ENCODE results near the gene ENTPD6. TPM values are rescaled to one million over a fixed set of nuclear protein-coding genes. Genes with fewer than 3 reads are reported as not detected.

ENTPD6 gene
- total RNA-seq, 2 donors from 2014 or later, result 77.1 to 93.6 TPM

DNA sequence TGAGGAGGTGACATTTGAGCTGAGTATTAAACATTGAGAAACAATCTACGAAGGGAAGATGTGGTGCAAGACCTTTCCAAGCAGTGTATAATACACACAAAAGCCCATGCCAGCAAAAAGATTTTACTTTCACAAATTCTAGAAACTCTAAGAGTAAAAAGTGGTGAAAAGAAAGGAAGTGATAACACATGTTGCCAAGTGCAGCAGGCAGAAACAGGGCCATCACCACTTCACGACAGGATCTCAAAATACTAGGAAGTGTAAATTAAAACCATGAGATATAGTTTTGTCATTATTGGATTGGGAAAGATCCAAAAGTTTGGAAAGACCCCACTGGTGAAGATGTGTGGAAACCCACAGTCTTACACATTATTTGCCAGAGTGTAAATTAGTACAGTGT is 1.7 kb upstream of the ENTPD6 start:
- H3K9me3 ChIP-seq (ENCODE audit: control insufficient read depth, low read length), result no peaks in the 10 kb centered on the region
- H3K27me3 ChIP-seq (ENCODE audit: control insufficient read depth, insufficient read depth, low read length, poor library complexity, severe bottlenecking), result peaks cover 6% of the 10 kb centered on the region
- peaks cover 3% of the 10 kb centered on the region for H3K4me1 ChIP-seq (ENCODE audit: control insufficient read depth, insufficient read depth, low read length)
- WGBS, 2 experiments (ENCODE audit: insufficient coverage in 1 of 2, insufficient read length in 1 of 2), result 100% methylated on average over 1 of the region's 2 CpGs
- TF ChIP-seq, protein P1, sequence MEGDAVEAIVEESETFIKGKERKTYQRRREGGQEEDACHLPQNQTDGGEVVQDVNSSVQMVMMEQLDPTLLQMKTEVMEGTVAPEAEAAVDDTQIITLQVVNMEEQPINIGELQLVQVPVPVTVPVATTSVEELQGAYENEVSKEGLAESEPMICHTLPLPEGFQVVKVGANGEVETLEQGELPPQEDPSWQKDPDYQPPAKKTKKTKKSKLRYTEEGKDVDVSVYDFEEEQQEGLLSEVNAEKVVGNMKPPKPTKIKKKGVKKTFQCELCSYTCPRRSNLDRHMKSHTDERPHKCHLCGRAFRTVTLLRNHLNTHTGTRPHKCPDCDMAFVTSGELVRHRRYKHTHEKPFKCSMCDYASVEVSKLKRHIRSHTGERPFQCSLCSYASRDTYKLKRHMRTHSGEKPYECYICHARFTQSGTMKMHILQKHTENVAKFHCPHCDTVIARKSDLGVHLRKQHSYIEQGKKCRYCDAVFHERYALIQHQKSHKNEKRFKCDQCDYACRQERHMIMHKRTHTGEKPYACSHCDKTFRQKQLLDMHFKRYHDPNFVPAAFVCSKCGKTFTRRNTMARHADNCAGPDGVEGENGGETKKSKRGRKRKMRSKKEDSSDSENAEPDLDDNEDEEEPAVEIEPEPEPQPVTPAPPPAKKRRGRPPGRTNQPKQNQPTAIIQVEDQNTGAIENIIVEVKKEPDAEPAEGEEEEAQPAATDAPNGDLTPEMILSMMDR (conservative IDR thresholded peaks at IDR 0.05), result no peak
- peaks cover 15% of the 10 kb centered on the region for H3K4me1 Mint-ChIP-seq
- H3K9ac ChIP-seq (ENCODE audit: extremely low read depth, low read length, poor library complexity, severe bottlenecking), result no peak overlapping the region
- no peak overlapping the region for H3K27ac ChIP-seq (ENCODE audit: low read depth, low read length)
- H3K9me3 Mint-ChIP-seq, result peaks cover 3% of the 10 kb centered on the region
- H3K4me3 Mint-ChIP-seq, result no peak overlapping the region
- H3K27me3 Mint-ChIP-seq (ENCODE audit: insufficient read depth), result peaks cover 11% of the 10 kb centered on the region
- peaks cover 8% of the 10 kb centered on the region for H3K36me3 ChIP-seq (ENCODE audit: control insufficient read depth, insufficient read depth, low read length)
- no peak overlapping the region for H3K27ac Mint-ChIP-seq
- H3K36me3 Mint-ChIP-seq (ENCODE audit: low read depth), result no peaks in the 10 kb centered on the region
- H3K4me3 ChIP-seq (ENCODE audit: low read length), result no peak overlapping the region
- no peak for DNase-seq

DNA sequence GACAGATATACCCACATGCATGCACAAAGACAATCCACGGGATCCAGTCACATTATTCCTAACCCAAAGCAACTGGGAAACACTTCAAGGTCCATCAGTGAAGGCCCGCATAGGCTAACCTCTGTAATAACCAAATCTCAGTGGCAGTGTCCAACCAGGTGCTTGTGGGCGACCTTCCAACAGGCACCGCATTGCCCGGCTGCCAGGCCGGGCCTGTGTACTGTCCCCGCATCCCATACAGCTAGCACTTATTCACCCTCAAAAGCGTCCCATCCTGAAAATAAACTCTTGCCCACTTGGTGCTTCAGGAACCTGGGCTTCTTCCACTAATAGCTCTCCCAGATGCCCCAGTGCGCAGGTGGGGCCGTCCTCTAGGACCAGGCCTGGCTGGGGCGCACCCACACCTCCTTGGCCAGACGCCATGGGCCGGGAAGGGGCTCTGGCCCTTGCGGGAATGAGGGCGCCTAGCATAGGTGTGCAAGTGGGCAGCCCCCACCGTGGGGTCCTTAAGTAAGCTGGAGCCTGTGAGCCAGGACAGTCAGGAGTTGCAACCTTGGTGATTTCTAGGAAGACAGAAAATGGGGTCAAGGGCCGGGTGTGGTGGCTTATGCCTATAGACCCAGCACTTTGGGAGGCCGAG is 1.1 kb upstream of the ENTPD6 start:
- no peak overlapping the region for H3K4me3 ChIP-seq (ENCODE audit: low read length)
- no peak overlapping the region for H3K27ac ChIP-seq (ENCODE audit: low read depth, low read length)
- Mint-ChIP-seq H3K27me3 (ENCODE audit: insufficient read depth) (peaks cover 11% of the 10 kb centered on the region), H3K36me3 (ENCODE audit: low read depth) (no peaks in the 10 kb centered on the region), H3K9me3 (peaks cover 3% of the 10 kb centered on the region), H3K27ac (no peak overlapping the region), H3K4me1 (peaks cover 20% of the 10 kb centered on the region), H3K4me3 (peak overlapping the region; percentile 71)
- H3K4me1 ChIP-seq (ENCODE audit: control insufficient read depth, insufficient read depth, low read length), result peaks cover 3% of the 10 kb centered on the region
- DNase-seq, result no peak
- 94 to 98% methylated on average over 6 to 18 of the region's 18 CpGs for WGBS, 2 experiments (ENCODE audit: insufficient coverage in 1 of 2, insufficient read length in 1 of 2)
- H3K36me3 ChIP-seq (ENCODE audit: control insufficient read depth, insufficient read depth, low read length), result peaks cover 8% of the 10 kb centered on the region
- no peak overlapping the region for H3K9ac ChIP-seq (ENCODE audit: extremely low read depth, low read length, poor library complexity, severe bottlenecking)
- H3K27me3 ChIP-seq (ENCODE audit: control insufficient read depth, insufficient read depth, low read length, poor library complexity, severe bottlenecking), result peaks cover 6% of the 10 kb centered on the region
- no peaks in the 10 kb centered on the region for H3K9me3 ChIP-seq (ENCODE audit: control insufficient read depth, low read length)
- TF ChIP-seq, protein P1 (conservative IDR thresholded peaks at IDR 0.05), result no peak

DNA sequence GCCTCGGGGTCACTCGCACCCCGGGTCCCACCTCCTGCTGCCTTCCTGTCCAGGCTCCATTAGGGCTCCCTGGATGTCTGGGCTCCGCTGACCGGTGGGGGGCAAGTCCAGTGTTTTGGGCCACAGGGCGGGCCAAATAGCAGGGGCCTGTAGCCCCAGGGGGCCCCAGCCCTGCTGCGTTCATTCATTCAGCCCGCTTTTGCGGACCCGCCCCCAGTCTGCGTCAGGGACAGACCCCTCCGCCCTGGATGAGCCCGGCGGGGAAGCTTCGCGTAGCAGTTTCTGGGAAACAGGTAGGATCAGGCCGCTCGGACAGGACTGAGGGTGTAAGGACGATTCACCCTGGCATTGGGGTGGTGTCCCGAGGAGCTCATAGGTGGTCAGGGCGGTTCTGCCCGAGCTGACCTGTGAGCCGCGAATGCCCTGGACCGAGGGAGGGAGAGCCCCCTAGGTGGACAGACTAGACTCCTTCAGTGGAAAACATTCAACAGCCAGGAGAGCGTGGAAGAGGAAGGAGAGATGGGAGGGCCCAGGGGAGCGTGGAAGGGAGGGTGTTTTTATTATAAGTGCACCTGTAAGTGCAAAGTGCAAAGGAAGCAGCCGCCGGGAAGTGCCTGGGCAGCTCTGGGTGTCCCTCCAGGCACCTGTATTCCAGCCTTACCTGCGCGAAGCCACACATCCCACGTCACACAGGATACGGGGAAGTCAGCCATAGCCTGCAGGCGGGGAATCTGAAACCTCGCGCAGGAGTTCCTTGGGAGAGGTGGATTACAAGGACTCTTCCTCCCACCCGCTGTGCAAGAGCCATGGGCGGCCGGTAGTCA is 662 bp downstream of the ENTPD6 start:
- H3K36me3 Mint-ChIP-seq (ENCODE audit: low read depth), result no peaks in the 10 kb centered on the region
- peaks cover 21% of the 10 kb centered on the region for H3K4me1 Mint-ChIP-seq
- H3K9me3 Mint-ChIP-seq, result peaks cover 3% of the 10 kb centered on the region
- Histone ChIP-seq H3K9ac (ENCODE audit: extremely low read depth, low read length, poor library complexity, severe bottlenecking) (peak overlapping the region; percentile 65), H3K27me3 (ENCODE audit: control insufficient read depth, insufficient read depth, low read length, poor library complexity, severe bottlenecking) (peaks cover 6% of the 10 kb centered on the region), H3K27ac (ENCODE audit: low read depth, low read length) (peak overlapping the region; percentile 24), H3K4me1 (ENCODE audit: control insufficient read depth, insufficient read depth, low read length) (peaks cover 3% of the 10 kb centered on the region), H3K9me3 (ENCODE audit: control insufficient read depth, low read length) (no peaks in the 10 kb centered on the region), H3K36me3 (ENCODE audit: control insufficient read depth, insufficient read depth, low read length) (peaks cover 8% of the 10 kb centered on the region), H3K4me3 (ENCODE audit: low read length) (peak overlapping the region; percentile 95)
- H3K27ac Mint-ChIP-seq, result peak overlapping the region; percentile 87
- H3K27me3 Mint-ChIP-seq (ENCODE audit: insufficient read depth), result peaks cover 9% of the 10 kb centered on the region
- peak overlapping the region; percentile 71 for H3K4me3 Mint-ChIP-seq
- WGBS, 2 experiments (ENCODE audit: insufficient coverage in 1 of 2, insufficient read length in 1 of 2), result 1 to 3% methylated on average over 12 to 39 of the region's 39 CpGs
- DNase-seq, result peak; percentile 84
- TF ChIP-seq, protein P1 (conservative IDR thresholded peaks at IDR 0.05), result no peak

Measured in endodermal cell (in vitro differentiated cells).